ENCODE results near the gene SETD1B.
"Not testable (repeated sequence)": the region's sequence is repeated elsewhere in the genome, so short reads cannot be mapped to it uniquely, and the experiment has no call there.

DNA sequence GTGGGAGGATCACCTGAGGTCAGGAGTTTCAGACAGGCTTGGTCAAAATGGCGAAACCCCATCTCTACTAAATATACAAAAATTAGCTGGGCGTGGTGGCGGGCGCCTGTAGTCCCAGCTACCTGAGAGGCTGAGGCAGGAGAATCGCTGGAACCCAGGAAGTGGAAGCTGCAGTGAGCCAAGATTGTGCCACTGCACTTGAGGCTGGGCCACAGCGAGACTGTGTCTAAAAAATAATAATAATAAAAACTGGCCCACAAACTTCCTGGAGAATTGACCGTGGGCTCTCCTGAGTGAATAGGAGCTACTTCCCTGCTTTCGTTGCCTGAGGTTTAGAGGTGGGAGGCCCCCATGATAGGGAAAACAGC is 72.3 kb downstream of the SETD1B start:
- TF ChIP-seq, protein P1, sequence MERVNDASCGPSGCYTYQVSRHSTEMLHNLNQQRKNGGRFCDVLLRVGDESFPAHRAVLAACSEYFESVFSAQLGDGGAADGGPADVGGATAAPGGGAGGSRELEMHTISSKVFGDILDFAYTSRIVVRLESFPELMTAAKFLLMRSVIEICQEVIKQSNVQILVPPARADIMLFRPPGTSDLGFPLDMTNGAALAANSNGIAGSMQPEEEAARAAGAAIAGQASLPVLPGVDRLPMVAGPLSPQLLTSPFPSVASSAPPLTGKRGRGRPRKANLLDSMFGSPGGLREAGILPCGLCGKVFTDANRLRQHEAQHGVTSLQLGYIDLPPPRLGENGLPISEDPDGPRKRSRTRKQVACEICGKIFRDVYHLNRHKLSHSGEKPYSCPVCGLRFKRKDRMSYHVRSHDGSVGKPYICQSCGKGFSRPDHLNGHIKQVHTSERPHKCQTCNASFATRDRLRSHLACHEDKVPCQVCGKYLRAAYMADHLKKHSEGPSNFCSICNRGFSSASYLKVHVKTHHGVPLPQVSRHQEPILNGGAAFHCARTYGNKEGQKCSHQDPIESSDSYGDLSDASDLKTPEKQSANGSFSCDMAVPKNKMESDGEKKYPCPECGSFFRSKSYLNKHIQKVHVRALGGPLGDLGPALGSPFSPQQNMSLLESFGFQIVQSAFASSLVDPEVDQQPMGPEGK (CRISPR knock-in tag; IDR thresholded peaks at IDR 0.05; ENCODE audit: borderline replicate concordance): not testable (repeated sequence)
- TF ChIP-seq PPARA (CRISPR knock-in tag; IDR thresholded peaks at IDR 0.05; ENCODE audit: borderline replicate concordance); ZFP3 (CRISPR knock-in tag; IDR thresholded peaks at IDR 0.05); POU6F1 (CRISPR knock-in tag; IDR thresholded peaks at IDR 0.05; ENCODE audit: borderline replicate concordance, low read depth); ARNTL (CRISPR knock-in tag; IDR thresholded peaks at IDR 0.05; ENCODE audit: borderline replicate concordance, low read depth): not testable (repeated sequence)
